ENCODE measurements around the gene NPIPA1. TPM values are rescaled to one million over a fixed set of nuclear protein-coding genes. Genes with fewer than 3 reads are reported as not detected.
"Not testable (repeated sequence)": the region's sequence is repeated elsewhere in the genome, so short reads cannot be mapped to it uniquely, and the experiment has no call there.

The NPIPA1 gene
- total RNA-seq (34.5 and 60.9 TPM in 2 replicates), polyA plus RNA-seq (40.3 and 47.7 TPM in 2 replicates)

DNA sequence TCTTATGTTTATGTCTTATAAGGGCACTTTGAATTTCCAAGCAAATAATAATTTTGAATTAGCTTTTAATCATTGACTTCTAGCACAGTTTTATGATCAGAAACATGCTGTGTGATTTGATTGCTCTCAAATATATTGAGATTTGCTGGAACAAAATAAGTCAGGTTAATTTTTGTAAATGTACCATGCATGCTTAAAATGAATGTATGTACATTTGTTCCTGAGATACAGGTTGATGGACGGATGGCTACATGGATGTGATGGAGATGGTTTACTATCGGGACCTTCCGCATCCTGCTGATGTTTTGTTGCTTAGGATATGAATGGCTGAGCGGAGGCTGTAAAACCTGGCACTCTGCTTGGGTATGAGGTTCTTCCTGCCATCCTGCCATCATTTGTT is at the start of gene NPIPA1:
Gene NPIPA1, plus strand, starts transcription at position 301 of the 400 bp plus-strand sequence. Its CDS starts 0 bp downstream, at position 301.
- not testable (repeated sequence) for H3K4me1 ChIP-seq (ENCODE audit: low read depth)

DNA sequence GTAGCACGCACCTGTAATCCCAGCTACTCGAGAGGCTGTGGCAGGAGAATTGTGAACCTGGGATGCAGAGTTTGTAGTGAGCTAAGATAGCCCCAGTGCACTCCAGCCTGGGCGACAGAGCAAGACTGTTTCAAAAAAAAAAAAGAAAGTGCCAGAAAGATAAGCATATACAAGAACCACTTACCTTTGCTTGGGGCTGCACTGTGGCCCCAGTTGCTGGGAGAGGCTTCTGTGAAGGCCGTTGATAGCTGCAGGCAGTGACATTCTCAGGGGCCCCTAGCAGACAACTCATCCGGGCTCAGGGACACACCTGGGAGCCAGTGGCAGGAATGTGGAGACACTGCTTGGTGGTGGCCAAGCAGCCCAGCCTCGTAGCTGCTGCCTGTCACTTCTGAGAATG is 45.1 kb upstream of the NPIPA1 start:
- DNase-seq (ENCODE audit: low read depth in 1 of 2, low spot score in 1 of 2); H3K27me3 ChIP-seq; H3K4me1 ChIP-seq (ENCODE audit: low read depth); H3K36me3 ChIP-seq; H3K4me3 ChIP-seq; H3K9me3 ChIP-seq (ENCODE audit: low read depth); H3K27ac ChIP-seq: not testable (repeated sequence)

More for the DNA sequence above, at the start of gene NPIPA1:
- H3K27ac ChIP-seq; H3K27me3 ChIP-seq; H3K4me3 ChIP-seq; H3K36me3 ChIP-seq; H3K9me3 ChIP-seq (ENCODE audit: low read depth); DNase-seq (ENCODE audit: low read depth in 1 of 2, low spot score in 1 of 2): not testable (repeated sequence)

DNA sequence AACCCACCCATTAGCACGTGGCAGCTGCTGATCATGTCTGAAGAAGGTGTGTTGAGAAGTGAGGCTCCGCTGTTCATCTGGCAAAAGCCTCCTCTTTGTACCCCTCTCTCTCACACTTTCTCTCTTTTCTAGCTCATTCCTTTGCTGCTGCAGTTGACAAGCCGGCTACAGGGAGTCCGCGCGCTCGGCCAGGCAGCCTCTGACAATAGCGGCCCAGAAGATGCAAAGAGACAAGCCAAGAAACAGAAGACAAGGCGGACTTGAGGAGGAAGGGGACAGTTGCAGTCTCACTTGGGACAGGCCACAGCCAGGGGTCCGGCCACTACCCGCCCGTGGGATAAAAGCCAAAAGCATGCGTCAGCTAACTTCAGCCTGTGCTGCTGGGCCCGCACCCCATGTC is 41.9 kb upstream of the NPIPA1 start:
- H3K9me3 ChIP-seq (ENCODE audit: low read depth); H3K4me1 ChIP-seq (ENCODE audit: low read depth); H3K27ac ChIP-seq; DNase-seq (ENCODE audit: low read depth in 1 of 2, low spot score in 1 of 2); H3K36me3 ChIP-seq; H3K4me3 ChIP-seq; H3K27me3 ChIP-seq: not testable (repeated sequence)

DNA sequence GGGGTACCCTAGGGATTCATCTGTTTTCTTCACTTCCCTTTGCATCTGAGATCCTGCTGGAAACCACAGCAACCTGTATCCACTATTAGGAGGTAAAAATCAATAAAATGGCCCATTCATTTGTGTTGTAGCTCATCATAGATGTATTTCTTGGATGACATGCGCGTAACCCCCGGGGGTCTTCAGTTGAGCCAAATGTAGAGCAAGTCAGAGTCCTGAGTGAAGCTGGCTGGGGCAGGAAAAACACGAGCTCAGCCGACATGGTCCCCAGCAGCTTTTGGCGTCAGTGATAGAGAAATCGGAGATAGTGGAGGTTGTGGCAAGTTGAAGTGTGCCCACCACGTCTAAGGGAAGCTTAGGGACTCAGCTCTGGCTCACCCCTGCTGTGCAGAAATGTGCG is 41.2 kb upstream of the NPIPA1 start:
- H3K4me1 ChIP-seq (ENCODE audit: low read depth); DNase-seq (ENCODE audit: low read depth in 1 of 2, low spot score in 1 of 2): not testable (repeated sequence)

DNA sequence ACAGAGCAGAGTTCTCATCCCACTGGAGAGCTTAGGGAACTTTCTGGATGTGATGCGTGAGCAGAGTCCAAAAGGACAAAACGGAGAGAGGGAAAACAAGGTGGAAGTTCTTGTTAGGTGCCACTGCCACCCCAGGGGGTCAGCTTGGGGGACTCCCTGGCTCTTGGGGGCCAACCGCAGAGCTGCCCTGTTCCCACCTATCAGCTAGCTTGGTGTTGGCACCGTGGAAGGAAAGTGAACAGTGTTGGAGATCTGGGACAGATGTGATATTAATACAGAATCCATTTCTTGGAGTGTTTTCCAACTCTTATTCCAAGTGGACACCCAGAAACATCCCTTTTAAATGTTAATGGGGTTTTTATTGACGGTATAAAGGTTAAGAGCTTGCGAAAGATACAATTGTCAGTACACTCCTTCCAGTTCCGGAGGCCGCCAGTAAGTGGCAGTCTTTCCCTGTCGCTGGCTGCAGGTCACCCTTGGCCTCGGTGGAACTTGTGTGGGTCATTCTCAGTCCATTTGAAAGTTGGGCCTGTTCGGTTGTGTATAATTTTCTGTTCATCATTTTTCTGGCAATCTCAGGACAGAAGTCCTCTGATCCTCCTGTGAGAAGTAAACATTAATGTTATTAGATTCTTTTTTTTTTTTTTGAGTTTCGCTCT is 40.1 kb upstream of the NPIPA1 start:
- H3K27me3 ChIP-seq; H3K4me1 ChIP-seq (ENCODE audit: low read depth); H3K36me3 ChIP-seq; H3K27ac ChIP-seq; DNase-seq (ENCODE audit: low read depth in 1 of 2, low spot score in 1 of 2); H3K4me3 ChIP-seq; H3K9me3 ChIP-seq (ENCODE audit: low read depth): not testable (repeated sequence)
- TF ChIP-seq, protein P1, sequence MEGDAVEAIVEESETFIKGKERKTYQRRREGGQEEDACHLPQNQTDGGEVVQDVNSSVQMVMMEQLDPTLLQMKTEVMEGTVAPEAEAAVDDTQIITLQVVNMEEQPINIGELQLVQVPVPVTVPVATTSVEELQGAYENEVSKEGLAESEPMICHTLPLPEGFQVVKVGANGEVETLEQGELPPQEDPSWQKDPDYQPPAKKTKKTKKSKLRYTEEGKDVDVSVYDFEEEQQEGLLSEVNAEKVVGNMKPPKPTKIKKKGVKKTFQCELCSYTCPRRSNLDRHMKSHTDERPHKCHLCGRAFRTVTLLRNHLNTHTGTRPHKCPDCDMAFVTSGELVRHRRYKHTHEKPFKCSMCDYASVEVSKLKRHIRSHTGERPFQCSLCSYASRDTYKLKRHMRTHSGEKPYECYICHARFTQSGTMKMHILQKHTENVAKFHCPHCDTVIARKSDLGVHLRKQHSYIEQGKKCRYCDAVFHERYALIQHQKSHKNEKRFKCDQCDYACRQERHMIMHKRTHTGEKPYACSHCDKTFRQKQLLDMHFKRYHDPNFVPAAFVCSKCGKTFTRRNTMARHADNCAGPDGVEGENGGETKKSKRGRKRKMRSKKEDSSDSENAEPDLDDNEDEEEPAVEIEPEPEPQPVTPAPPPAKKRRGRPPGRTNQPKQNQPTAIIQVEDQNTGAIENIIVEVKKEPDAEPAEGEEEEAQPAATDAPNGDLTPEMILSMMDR (IDR thresholded peaks at IDR 0.05; ENCODE audit: low read depth, low read length) = peak; percentile 20

More for the DNA sequence above, 41.2 kb upstream of the NPIPA1 start:
- not testable (repeated sequence) for H3K27me3 ChIP-seq; H3K27ac ChIP-seq; H3K4me3 ChIP-seq; H3K36me3 ChIP-seq; H3K9me3 ChIP-seq (ENCODE audit: low read depth)

DNA sequence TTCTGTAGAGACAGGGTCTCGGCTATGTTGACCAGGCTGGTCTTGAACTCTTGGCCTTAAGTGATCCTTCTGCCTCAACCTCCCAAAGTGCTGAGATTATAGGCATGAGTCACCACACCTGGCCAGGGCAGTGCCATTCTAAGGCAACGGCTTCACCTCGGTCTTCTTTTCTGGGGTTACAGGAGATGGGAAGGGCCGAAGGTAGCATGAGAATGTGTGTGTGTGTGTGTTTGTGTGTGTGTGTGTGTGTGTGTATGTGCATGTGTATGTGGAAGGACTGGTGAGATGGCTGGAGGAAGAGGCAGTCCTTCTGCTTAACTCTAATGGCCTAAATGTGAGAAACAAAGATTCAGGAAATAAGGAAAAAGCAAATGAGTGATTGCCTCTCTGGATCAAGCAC is 39.1 kb upstream of the NPIPA1 start:
- not testable (repeated sequence) for H3K9me3 ChIP-seq (ENCODE audit: low read depth); H3K27ac ChIP-seq; H3K4me3 ChIP-seq; H3K4me1 ChIP-seq (ENCODE audit: low read depth); H3K36me3 ChIP-seq; DNase-seq (ENCODE audit: low read depth in 1 of 2, low spot score in 1 of 2); H3K27me3 ChIP-seq

DNA sequence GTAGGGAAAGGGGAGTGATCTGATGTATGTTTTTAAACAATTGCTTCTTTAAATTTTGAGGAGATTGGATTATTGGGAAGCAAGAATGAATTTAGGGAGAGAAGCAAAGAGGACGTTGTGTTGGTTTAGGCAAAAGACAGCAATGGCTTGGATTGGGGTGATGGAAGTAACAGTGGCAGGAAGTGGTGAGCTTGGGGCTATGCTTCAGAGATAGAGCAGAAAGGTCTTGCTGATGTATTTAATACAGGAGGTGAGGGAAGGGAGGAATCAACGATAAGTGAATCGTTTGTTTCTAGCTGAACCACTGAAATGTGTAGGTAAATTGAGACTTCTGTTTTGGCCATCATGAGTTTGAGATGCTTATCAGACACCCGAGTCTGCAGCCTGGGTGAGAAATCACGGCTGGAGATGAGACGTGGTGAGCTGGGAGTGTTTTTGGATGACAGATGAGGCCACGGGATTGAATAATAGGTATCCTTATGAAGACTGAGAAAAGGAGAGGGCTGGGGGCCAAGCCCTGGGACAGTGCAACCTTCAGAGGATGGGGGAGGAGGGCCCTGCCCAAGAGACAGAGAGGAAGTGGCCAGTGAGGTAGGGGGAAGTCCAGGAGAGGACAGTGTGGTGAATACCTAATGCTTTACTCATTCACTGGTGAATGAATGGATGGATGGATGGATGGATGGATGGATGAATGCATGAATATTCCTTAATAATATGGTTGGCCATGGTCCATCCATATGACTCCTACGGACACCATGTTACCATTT is 33.9 kb upstream of the NPIPA1 start:
- H3K27ac ChIP-seq; DNase-seq (ENCODE audit: low read depth in 1 of 2, low spot score in 1 of 2); H3K27me3 ChIP-seq; H3K9me3 ChIP-seq (ENCODE audit: low read depth); H3K36me3 ChIP-seq; H3K4me3 ChIP-seq; H3K4me1 ChIP-seq (ENCODE audit: low read depth): not testable (repeated sequence)

DNA sequence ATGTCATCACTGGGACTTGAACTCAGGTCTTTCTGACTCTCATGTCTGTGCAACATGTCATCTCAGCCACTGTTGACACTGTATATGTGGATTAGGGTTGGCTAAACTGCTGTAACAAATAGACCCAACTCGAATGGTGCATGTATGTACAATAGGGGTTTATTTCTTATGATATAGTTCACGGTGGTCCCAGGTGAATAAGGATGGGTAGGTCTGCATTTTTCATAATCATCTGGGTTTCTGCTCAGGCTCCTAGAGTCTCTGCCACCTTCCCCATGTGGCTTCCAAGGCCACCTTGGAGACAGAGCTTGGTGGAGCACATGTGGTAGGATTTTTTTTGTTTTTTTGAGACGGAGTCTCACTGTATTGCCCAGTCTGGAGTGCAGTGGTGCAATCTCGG is 27.5 kb upstream of the NPIPA1 start:
- H3K36me3 ChIP-seq; H3K27me3 ChIP-seq; H3K9me3 ChIP-seq (ENCODE audit: low read depth); H3K27ac ChIP-seq; H3K4me1 ChIP-seq (ENCODE audit: low read depth); DNase-seq (ENCODE audit: low read depth in 1 of 2, low spot score in 1 of 2); H3K4me3 ChIP-seq: not testable (repeated sequence)

DNA sequence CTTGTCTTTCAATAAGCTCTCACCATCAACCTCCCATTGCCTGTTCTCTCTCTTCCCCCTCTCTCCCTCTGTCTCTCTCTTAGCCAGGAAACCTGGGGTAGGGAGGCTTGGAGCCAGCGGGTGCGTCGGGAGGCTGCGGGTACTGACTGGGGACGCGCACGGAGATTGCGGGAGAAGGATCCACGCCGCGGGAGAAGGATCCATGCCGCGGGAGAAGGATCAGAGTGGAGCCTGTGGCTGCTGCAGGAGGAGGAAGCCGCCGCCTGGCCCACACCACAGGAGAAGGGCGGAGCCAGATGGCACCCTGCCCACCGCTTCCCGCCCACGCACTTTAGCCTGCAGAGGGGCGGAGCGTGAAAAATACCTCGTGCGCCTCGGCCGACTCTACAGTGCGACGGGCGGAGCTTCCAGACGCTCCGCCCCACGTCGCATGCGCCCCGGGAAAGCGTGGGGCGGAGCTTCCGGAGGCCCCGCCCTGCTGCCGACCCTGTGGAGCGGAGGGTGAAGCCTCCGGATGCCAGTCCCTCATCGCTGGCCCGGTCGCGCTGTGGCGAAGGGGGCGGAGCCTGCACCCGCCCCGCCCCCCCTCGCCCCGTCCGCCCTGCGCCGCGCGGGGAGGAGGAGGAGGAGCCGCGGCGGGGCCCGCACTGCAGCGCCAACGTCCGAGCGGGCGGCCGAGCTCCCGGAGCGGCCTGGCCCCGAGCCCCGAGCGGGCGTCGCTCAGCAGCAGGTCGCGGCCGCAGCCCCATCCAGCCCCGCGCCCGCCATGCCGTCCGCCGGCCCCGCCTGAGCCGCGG is 26.2 kb upstream of the NPIPA1 start:
- not testable (repeated sequence) for H3K4me1 ChIP-seq (ENCODE audit: low read depth); H3K27ac ChIP-seq; H3K9me3 ChIP-seq (ENCODE audit: low read depth); H3K4me3 ChIP-seq; H3K27me3 ChIP-seq; DNase-seq (ENCODE audit: low read depth in 1 of 2, low spot score in 1 of 2); H3K36me3 ChIP-seq

DNA sequence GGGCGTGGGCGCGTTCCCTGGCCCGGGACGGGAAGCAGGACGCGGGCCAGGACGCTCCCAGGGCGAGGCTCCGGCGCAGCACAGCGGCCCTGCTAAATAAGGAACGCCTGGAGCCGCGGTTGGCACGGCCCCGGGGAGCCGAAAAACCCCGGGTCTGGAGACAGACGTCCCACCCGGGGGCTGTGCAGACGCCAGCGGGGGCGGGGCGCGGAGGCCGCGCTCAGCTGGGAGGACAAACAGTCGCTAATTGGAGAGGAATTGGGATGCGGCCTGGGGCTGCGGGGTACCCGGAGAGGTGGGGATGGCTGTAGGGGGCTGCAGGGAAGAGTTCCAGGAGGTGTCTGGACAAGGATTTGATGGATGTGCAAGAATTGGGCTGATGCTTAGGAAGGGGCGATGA is 25.3 kb upstream of the NPIPA1 start:
- H3K27me3 ChIP-seq; H3K36me3 ChIP-seq; H3K27ac ChIP-seq; H3K4me1 ChIP-seq (ENCODE audit: low read depth); DNase-seq (ENCODE audit: low read depth in 1 of 2, low spot score in 1 of 2); H3K9me3 ChIP-seq (ENCODE audit: low read depth): not testable (repeated sequence)
- H3K4me3 ChIP-seq = peak overlapping the region; percentile 58

DNA sequence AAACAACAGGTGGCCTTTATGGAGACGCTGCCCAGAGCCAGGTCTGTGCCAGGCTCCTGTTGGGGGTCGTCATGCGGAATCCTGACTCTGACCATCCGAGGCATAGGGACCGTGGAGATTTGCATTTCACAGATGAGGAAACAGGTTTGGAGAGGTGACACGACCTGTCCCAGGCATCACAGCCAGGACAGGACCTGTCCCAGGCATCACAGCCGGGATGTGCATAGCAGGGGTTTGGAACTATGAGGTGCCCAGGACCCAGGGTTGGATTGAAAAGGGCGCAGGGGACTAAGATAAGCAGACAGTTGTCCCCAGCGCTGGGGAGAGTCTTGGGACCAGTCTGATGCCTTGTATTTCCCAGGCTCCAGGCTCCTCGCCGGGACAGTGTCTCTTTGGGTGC is 24.7 kb upstream of the NPIPA1 start:
- H3K9me3 ChIP-seq (ENCODE audit: low read depth); H3K36me3 ChIP-seq; H3K27me3 ChIP-seq; H3K4me1 ChIP-seq (ENCODE audit: low read depth); H3K4me3 ChIP-seq; DNase-seq (ENCODE audit: low read depth in 1 of 2, low spot score in 1 of 2); H3K27ac ChIP-seq: not testable (repeated sequence)

DNA sequence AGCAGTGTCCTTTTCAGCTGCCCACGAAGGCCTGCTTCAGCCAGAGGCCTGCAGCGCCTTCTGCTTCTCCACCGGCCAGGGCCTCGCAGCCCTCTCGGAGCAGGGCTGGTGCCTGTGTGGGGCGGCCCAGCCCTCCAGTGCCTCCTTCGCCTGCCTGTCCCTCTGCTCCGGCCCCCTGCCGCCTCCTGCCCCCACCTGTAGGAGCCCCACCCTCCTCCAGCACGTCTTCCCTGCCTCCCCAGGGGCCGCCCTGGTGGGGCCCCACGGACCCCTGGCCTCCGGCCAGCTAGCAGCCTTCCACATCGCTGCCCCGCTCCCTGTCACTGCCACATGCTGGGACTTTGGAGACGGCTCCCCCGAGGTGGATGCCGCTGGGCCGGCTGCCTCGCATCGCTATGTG is 18.7 kb upstream of the NPIPA1 start:
- H3K27me3 ChIP-seq; DNase-seq (ENCODE audit: low read depth in 1 of 2, low spot score in 1 of 2): not testable (repeated sequence)

More for the DNA sequence above, 18.7 kb upstream of the NPIPA1 start:
- H3K4me1 ChIP-seq (ENCODE audit: low read depth); H3K9me3 ChIP-seq (ENCODE audit: low read depth); H3K36me3 ChIP-seq; H3K27ac ChIP-seq; H3K4me3 ChIP-seq: not testable (repeated sequence)
